SH-SY5Y (cell line): ENCODE data around the gene AMOTL2.

Experiments used
- GATA2 ChIP-seq: IDR thresholded peaks from 2 replicates; pipeline ENCODE4 v1.6.1; 2011; ENCODE audit warnings: mild to moderate bottlenecking, low read depth, low read length
- GATA3 ChIP-seq: IDR thresholded peaks from 2 replicates; pipeline ENCODE4 v1.6.1; 2011; ENCODE audit warnings: low read depth, mild to moderate bottlenecking, low read length, moderate library complexity

DNA sequence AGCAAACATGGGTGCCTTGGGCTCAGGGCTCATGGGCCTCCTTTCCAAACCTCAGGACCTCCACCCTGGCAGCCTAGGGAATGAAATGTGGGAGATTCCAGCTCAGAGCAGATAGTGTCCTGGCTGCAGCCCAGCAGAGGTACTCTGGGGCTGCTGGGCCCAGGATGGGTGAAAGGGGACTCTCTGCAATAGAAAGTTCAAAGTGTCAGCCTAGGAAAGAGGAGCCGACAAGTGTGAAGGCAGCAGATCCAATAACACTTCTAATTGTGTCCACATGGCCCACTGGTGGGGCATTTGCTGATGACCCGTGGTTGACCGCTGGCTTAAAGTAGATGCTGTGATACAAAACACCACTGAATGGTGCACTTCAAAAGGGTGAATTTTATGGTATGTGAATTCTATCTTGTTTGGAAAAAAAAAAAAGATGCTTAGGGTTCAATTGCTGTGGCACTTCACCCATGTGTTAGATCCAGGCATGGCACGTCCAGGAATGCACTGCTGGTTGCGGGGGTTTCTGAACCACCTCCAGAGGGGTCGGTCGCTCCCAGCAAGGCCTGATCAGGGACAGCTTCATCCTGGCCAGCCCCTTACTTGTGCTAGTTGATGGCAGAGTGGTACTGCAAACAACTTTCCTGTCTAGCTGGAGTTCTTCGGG lies 20.9 kb downstream of the AMOTL2 start:
- TF ChIP-seq GATA2 (no peak), GATA3 (no peak)
